Progenitor cell of endocrine pancreas (in vitro differentiated cells): ENCODE data around the gene ARRDC3. TPM values are rescaled to one million over a fixed set of nuclear protein-coding genes. Genes with fewer than 3 reads are reported as not detected.
A peak's percentile ranks its signal among the peaks of the same experiment; 100 is the strongest.

Experiments
- DNase-seq: peaks from one replicate; pipeline ENCODE4 v3.0.0; 2021; ENCODE audit warnings: low spot score; ENCODE audit not compliant: unreplicated experiment
- H3K27ac Mint-ChIP-seq: 2 replicates; pipeline ENCODE4 v1.8.0; 2021; ENCODE audit warnings: mild to moderate bottlenecking, moderate library complexity, mixed read lengths
- H3K27me3 Mint-ChIP-seq: 2 replicates; pipeline ENCODE4 v1.8.0; 2021; ENCODE audit warnings: mixed read lengths
- H3K36me3 Mint-ChIP-seq: 2 replicates; pipeline ENCODE4 v1.8.0; 2022; ENCODE audit warnings: mixed read lengths; ENCODE audit not compliant: insufficient read depth
- H3K4me1 Mint-ChIP-seq: 2 replicates; pipeline ENCODE4 v1.8.0; 2021; ENCODE audit warnings: low read depth, mixed read lengths
- H3K4me3 Mint-ChIP-seq: 2 replicates; pipeline ENCODE4 v1.8.0; 2021; ENCODE audit warnings: low read depth, mild to moderate bottlenecking, moderate library complexity, mixed read lengths
- H3K9me3 Mint-ChIP-seq: 2 replicates; pipeline ENCODE4 v1.8.0; 2021; ENCODE audit warnings: low read depth, mixed read lengths
- long read RNA-seq: library from polyadenylated mRNA; unstranded; transcript quantifications from one replicate; pipeline ENCODE4 v2.0.0, GENCODE V29; 2020
- total RNA-seq: library from RNA; stranded (reverse); gene quantifications from 2 replicates; pipeline ENCODE4 v1.2.1, GENCODE V29; 2021
- TF ChIP-seq, protein P1 (sequence below): fragments of 200-600 bp; sonication (generic); IDR thresholded peaks from one replicate; pipeline ENCODE4 v1.5.0; 2021; ENCODE audit warnings: antibody characterized with exemption, mild to moderate bottlenecking; ENCODE audit not compliant: unreplicated experiment

ARRDC3 gene
- 90.4 and 107 TPM in 2 replicates for total RNA-seq
- long read RNA-seq, full-length matches to known transcripts, result 61 of 108 reads
- long read RNA-seq, partial matches to known transcripts, result 21 of 108 reads
- long read RNA-seq, other reads (novel, unspliced or antisense), result 26 of 108 reads

- peak; percentile 94 for DNase-seq
- TF ChIP-seq, protein P1, sequence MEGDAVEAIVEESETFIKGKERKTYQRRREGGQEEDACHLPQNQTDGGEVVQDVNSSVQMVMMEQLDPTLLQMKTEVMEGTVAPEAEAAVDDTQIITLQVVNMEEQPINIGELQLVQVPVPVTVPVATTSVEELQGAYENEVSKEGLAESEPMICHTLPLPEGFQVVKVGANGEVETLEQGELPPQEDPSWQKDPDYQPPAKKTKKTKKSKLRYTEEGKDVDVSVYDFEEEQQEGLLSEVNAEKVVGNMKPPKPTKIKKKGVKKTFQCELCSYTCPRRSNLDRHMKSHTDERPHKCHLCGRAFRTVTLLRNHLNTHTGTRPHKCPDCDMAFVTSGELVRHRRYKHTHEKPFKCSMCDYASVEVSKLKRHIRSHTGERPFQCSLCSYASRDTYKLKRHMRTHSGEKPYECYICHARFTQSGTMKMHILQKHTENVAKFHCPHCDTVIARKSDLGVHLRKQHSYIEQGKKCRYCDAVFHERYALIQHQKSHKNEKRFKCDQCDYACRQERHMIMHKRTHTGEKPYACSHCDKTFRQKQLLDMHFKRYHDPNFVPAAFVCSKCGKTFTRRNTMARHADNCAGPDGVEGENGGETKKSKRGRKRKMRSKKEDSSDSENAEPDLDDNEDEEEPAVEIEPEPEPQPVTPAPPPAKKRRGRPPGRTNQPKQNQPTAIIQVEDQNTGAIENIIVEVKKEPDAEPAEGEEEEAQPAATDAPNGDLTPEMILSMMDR, result no peak
Observed at GRCh38 chr5:91383027-91383955, at the start of gene ARRDC3. ARRDC3 (minus strand) TSS chr5:91383317; CDS start chr5:91383092, 225 bp downstream.

GRCh38 chr5:91430949-91431348 lies 47.8 kb upstream of the ARRDC3 start:
- Mint-ChIP-seq H3K9me3 (peaks cover 3% of the 10 kb centered on the region), H3K4me3 (no peak overlapping the region), H3K36me3 (no peaks in the 10 kb centered on the region), H3K27ac (no peak overlapping the region), H3K27me3 (no peaks in the 10 kb centered on the region), H3K4me1 (no peaks in the 10 kb centered on the region)
- TF ChIP-seq, protein P1, result no peak
- no peak for DNase-seq

More at GRCh38 chr5:91383027-91383955, at the start of gene ARRDC3:
- peak within 1 kb of the TSS; percentile 100 for H3K27ac Mint-ChIP-seq
- peak within 1 kb of the TSS; percentile 96 for H3K4me3 Mint-ChIP-seq
- H3K4me1 Mint-ChIP-seq, result peaks cover 19% of the 10 kb centered on the region
- H3K9me3 Mint-ChIP-seq, result no peaks in the 10 kb centered on the region
- H3K27me3 Mint-ChIP-seq, result no peaks in the 10 kb centered on the region
- H3K36me3 Mint-ChIP-seq, result peaks cover 5% of the 10 kb centered on the region

DNA sequence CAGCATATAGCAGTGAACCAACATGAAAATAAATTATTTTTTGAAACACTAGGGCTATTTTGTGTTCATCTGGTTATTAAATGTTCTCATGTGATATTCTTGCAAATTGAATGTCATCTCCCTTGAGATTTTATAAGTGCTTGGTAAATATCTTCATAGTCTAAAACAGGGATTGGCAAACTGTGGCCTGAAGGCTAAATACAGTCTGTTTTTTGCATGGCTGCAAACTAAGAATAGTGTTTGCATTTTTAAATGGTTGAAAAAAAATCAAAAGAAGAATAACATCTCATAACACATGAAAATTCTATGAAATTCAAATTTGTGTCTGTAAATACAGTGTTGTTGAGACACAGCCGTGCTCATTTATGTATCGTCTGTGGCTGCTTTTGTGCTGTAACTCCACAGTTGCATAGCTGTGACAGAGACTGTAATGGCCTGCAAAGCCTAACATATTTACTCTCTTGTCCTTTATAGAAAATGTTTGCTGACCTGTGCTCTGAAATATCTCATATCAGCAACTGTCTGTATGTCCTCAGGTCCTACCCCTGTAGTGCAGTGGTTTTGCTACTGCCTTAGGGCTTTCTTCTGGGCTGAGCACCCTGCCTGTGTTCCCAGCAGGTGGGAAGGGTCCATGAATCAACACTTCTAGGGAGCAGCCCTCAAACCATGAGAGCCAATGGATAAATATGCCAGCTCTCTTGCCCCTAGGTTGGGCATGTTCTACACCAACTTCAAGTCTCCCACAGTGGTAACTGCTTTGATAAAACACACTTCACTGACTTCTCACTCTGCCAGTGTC lies 41.7 kb upstream of the ARRDC3 start:
- H3K27me3 Mint-ChIP-seq, result no peaks in the 10 kb centered on the region
- no peak overlapping the region for H3K4me3 Mint-ChIP-seq
- no peaks in the 10 kb centered on the region for H3K36me3 Mint-ChIP-seq
- no peaks in the 10 kb centered on the region for H3K4me1 Mint-ChIP-seq
- no peak for DNase-seq
- no peak overlapping the region for H3K27ac Mint-ChIP-seq
- peaks cover under 1% of the 10 kb centered on the region for H3K9me3 Mint-ChIP-seq
- TF ChIP-seq, protein P1, result no peak

DNA sequence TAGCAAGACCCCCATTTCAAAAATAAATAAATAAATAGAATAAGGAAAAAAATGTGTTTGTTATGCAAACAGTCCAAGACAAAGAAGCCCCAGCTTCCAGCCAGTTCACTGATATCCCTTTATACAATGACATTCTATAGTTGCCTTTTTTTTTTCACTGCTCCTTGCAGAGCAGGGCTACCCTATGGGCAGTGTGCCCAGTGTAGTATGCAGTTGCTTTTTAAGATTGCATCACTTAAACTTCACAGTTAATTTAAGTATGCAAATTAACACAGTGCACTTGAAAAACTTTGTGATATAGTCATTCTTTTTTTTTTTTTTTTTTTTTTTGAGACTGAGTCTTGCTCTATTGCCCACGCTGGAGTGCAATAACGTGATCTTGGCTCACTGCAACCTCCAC lies 40.8 kb upstream of the ARRDC3 start:
- no peak overlapping the region for H3K27ac Mint-ChIP-seq
- H3K36me3 Mint-ChIP-seq, result no peaks in the 10 kb centered on the region
- no peak for DNase-seq
- no peaks in the 10 kb centered on the region for H3K27me3 Mint-ChIP-seq
- no peaks in the 10 kb centered on the region for H3K4me1 Mint-ChIP-seq
- H3K9me3 Mint-ChIP-seq, result no peaks in the 10 kb centered on the region
- TF ChIP-seq, protein P1, result no peak
- H3K4me3 Mint-ChIP-seq, result no peak overlapping the region

DNA sequence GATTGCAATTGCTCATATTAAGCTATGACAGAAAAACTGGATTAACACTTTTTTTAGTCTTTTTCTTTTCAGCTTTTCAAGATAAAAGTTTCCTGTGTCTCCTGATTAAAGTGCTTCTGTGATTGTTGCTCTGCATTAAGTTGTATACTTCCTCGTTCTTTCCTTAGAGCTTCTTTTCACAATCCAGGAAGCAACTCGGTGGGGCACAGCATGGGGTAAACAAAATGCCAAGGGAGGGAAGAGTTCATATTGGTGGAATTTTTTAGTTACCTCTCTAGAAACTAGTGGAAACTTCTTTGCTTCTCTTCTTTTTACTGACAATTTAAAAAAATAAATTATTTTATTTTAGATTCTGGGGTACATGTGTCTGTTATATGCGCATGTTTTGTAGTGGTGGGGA lies 37.8 kb upstream of the ARRDC3 start:
- peaks cover 3% of the 10 kb centered on the region for H3K4me1 Mint-ChIP-seq
- H3K27me3 Mint-ChIP-seq, result no peaks in the 10 kb centered on the region
- no peaks in the 10 kb centered on the region for H3K36me3 Mint-ChIP-seq
- H3K27ac Mint-ChIP-seq, result no peak overlapping the region
- H3K4me3 Mint-ChIP-seq, result no peak overlapping the region
- H3K9me3 Mint-ChIP-seq, result no peaks in the 10 kb centered on the region
- DNase-seq, result no peak
- TF ChIP-seq, protein P1, result no peak
